Hindlimb muscle (tissue), 1 donor: ENCODE measurements around the gene RAB11FIP4. TPM values are rescaled to one million over a fixed set of nuclear protein-coding genes. Genes with fewer than 3 reads are reported as not detected.
A peak's percentile ranks its signal among the peaks of the same experiment; 100 is the strongest.

Source experiments
- DNase-seq: peaks from one replicate; pipeline ENCODE4 v3.0.0-alpha.2; 2013
- polyA plus RNA-seq: library from polyadenylated mRNA; unstranded; fragments of 120-200 nt; gene quantifications from one replicate; pipeline ENCODE4 v1.2.1, GENCODE V29; 2013; ENCODE audit not compliant: insufficient read length

The RAB11FIP4 gene
- polyA plus RNA-seq, 1 donor = 0.93 TPM

DNA sequence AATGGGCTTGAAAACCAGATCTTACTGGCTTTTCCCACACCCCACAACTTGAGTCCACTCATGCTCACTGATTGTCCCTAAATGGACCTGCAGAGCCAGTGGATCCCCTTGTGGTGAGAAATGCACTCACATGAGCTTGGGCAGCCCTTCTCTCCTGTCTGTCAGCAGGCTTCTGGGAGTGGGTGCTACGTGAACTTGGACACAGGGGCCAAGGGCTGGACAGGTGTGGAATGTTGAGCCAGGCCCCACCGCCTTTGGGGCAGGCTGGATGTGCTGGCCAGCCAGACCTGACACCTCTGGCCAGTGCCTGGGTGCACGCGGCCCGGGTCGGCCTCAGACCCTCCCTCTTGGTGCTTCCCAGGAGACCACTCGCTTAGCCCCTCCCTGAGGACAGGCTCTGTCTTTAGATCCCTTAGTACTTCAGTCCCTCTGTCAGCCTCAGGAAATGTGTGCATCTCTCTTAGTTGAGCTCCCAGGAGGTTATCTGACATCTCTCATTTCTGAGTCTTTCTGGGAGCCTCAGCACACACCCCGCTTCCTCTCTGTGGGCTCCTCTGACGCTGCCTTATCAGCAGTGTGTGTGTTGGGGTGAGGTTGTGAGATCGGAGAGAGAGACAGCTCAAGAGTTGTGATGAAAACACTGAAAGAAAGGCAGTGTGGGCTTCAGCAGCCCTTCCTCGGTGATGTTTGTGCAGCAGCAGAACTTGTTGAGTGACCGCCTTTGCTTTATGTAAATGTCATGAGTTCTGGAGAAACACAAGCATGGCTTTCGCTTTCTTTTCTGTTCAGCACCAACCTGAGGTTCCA, 117.0 kb downstream of the RAB11FIP4 start:
- DNase-seq = no peak

DNA sequence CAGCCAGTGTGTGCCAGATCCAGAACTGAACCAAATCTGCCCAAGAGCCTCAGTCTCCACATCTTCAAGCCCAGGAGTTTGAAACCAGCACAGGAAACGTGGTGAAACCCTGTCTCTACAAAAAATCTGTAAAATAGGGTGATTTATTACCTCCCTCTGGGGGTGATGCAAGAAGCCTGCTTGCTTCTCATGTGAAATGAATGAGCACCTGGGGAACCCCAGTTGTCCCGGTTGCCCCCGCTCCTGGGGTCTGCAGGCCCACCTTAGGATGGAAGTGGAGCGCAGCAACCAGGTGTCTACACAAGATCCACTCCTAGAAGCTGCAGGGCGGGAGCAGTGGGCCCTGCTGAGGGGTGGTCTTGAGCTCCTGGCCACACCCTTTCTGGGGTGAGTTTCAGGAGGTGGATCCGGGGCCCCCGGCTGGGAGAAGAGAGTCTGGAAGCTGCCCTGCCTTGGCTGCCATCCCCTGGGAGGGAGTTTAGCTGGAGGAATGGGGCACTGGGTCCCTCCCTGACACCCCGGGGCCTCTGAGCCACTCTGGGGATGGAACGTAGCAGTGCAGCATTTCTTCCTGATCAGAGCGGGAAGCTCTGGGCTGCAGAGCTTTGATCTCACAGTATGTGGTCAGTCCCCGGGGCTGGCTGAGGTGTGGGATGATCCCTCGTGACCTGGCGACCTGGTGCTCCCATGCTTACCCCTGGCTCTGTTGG, 117.8 kb downstream of the RAB11FIP4 start:
- DNase-seq = no peak

DNA sequence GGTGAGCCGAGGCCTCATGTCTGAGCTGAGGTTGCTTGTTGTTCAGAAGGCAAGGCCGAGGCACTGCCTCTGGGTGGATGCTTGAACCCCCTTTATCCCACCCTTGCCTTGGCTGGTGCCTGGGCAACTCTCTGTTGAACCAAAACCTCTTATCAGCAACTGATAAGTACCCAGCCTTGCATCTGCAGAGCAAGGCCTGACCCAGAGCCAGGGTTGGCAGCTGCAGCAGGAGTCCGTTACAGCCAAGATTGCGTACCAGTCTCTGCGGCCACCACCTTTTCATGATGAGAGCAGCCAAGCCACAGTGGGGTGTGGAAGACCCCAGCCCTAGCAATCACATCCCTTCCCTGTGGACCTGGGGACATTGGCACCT, 118.3 kb downstream of the RAB11FIP4 start:
- no peak for DNase-seq

DNA sequence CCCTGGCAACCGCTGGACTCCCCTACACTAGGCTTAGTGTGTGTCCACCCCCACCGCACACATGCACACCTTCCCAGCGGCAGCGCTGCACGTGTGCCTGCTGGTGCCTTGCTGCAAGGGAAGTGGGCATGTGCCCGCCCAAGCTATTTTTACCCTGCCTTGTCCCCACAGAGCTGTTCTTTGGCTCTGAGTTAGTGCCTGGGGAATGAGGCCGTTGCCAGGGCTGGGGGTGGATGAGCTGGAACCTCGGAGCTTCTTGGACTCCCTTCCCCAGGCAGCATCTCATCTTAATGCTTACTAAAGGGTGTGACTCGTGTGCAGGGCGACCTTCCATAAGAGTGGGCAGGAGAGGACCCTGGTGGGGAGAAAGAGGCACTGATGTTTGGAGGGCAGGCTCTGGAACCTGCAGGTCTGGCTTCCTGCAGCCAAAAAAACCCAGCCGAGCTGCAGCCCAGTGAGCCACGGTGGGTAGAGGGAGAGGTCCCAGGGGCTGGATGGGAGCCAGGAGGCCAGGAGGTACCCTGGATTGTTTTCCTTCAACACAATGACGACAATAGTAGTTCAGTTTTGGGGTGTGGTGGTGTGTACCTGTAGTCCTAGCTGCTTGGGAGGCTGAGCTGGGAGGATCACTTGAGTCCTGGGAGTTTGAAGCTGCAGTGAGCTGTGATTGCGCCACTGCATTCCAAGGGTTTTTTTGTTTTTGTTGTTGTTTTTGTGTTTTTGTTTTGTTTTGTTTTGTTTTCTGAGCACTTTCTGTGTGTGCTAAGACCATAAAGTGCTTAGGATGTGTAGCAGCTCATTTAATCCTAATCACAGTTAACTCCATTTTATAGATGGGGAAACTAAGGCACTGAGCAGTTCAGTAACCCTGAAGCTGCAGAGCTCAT, 119.1 kb downstream of the RAB11FIP4 start:
- DNase-seq = no peak

DNA sequence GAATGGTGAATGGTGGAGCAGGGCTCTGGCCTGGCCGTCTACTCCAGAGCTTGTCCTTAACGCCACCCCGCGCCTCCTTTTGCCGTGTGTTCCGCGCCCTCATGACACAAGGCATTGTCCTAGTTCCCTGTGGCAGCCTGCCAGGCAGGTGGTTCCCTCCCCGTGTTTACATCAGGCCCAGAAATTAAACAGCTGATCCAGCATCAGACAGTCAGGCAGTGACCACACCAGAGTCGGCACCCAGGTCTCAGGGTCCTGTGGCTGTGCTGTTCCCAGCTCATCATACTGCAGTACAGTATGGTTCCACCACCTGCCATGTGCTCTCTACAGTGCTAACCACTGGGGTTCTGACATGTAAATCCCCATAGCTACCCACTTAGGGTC, 119.7 kb downstream of the RAB11FIP4 start:
- DNase-seq = no peak

DNA sequence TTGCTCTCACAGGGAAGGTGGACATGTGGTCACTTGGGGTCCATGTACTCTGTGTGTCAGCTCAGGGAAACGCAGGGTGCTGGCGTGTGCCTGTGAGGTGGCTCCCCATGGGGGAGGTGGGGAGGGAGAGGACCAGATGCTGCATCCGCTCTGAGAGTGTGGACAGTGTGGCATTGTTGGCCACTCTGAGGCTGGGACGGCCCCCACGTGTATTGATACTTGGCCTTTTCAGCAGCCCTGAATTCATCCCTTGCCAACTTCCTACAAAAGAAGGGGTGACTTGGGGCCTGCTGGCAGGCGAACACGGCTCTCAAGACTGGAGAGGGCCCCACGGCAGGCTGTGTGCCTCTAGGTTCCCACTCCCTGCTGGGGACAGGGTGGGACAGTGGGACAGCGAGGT, 120.1 kb downstream of the RAB11FIP4 start:
- no peak for DNase-seq

DNA sequence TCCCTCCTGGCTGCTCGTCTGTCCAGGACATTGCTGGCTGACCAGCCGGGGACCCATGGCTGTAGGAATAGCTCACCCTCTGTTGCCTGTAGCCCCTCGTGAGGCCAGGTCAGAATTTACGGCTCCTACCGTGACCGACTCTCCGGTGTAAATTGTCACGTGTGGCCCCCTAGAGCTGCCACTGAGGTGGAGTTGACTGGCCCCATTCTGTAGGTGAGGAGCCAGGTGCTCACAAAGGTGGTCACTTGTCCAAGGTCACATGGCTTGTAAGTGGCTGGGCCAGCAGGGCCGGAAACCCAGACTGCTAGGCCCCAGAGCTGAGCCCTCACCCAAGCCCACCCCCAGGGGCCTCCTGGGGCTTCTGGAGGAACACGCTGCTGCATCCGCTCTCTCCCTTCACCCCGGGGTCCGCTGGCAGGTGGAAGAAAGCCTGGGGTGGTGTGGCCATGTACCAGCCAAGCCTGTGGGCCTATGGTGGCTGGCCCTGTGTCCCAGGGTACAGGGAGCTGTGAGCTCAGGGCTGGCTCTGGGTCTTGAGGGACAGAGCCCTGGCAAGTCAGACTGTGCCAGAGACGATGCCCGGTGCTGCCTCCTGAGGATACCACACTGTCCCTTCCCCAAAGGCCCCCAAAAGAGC, 120.7 kb downstream of the RAB11FIP4 start:
- DNase-seq = no peak

DNA sequence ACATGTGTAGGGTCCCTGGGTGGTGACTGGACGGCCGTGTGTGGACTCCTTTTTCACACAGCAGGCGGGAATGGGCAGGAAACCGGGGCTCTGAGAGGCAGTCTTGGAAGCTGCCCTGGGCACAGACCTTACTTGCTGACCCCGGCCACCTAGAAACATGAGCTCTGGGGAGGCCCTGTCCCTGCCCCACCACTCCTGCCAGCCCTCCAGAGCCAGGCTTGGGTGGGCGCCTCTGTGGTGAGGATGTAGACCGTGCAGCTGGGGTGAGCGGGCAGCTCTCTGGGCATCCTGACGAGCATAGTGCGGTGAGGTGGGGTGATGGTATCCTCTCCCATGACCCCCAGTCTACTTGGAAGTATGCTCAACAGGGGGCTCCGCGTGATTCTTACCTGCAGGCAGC, 121.3 kb downstream of the RAB11FIP4 start:
- no peak for DNase-seq

DNA sequence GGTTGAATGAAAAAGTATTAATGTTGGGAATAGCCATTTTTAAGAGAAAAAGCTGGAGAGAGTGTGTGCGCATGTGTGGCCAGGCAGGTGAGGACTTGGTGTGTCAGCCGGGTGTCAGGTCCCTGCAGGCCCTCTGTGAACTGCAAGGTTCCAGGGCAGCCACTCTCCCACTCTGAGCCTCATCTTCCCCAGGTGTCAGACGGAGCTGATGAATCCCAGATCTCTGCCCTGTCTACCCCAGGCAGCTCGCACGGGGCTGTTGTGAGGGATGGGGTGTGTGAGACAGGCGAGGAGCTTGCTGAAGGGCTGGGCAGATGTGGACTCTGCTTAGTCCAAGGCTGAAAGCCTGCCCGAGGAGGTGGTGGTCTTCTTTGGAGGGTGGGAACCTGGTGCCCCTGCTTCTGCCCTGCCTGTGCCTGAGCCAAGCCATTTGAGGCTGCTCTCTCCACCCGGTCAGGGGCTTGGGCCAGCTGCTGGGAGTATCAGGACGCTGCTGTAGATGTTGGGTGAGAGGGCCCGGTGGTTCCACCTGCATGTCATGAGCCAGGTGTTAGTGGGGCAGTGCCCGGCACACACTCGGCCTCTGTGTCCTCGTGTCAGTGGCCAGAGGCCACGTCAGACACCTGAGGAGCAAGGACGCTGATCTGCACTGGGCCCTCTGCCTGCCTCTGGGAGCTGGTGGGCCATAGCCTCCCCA, 122.4 kb downstream of the RAB11FIP4 start:
- DNase-seq = no peak

DNA sequence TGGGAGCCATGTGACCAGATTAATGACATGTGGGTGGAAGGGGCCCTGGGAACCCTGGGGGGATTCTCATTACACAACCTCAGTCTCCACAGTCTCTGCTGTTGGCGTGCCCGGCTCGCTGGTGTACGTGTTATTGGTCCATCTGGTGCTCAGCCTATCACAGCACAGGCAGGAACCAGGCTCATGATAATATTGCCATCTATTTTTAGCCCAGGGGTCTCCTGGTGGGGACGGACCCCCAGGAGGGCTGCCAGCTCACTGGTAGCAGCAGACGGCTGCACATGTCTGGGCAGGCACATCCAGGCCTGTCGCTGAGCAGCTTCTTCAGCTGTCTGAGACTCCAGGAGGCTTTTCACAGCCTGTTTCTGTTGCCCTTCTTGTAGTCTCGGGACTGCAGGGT, 123.8 kb downstream of the RAB11FIP4 start:
- DNase-seq = no peak

DNA sequence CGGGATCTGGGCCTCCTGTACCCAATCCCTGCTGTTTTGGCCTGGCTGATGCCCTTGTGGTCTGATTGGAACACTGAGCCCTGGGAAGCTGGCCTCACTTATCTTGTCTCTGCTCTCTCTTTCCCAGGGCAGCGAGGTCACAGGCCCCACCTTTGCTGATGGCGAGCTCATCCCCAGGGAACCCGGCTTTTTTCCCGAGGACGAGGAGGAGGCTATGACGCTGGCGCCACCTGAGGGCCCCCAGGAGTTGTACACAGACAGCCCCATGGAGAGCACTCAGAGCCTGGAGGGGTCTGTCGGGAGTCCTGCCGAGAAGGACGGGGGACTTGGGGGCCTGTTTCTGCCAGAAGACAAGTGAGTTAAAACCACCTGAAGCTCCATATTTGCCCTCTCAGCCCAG, 126.0 kb downstream of the RAB11FIP4 start:
- DNase-seq = no peak

DNA sequence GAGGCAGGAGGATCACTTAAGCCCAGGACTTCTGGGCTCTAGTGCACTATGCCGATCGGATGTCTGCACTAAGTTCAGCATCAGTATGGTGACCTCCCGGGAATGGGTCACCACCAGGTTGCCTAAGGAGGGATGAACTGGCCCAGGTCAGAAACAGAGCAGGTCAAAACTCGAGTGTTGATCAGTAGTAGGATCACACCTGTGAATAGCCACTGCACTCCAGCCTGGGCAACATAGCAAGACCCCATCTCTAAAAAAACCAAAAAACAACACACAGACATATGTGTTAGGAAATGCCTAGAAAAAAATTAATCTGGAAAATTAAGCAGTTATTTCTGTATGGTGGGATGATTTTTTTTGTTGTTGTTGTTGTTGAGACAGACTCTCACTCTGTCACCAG, 127.0 kb downstream of the RAB11FIP4 start:
- no peak for DNase-seq

DNA sequence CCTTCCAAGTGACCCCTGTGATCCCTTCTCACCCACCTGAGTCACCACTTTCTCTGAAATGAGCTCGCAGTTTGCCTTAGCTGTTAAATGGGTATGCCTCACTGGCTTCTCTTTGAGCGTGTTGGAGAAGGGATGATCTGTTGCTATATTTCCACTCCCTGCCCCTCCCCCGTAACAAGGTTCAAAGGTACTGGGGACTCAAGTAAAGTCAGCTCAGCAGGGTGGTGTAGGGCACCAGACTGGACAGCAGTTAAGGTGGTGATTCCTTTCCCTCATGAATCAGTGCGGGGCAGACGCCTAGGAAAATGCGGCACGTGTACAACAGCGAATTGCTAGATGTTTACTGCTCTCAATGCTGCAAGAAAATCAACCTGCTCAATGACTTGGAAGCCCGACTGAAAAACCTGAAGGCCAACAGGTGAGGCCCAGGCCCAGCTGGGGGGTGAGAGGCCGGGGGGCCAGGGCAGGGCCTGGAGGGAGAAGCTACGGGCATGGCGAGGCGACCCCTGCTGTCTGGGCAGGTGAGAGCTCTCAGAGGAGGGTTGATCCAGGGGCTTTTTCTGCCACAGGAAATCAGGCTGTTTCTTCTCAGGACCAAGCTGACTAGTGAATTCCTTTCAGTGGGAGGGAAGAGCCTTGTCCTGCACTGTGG, 130.3 kb downstream of the RAB11FIP4 start:
- no peak for DNase-seq

DNA sequence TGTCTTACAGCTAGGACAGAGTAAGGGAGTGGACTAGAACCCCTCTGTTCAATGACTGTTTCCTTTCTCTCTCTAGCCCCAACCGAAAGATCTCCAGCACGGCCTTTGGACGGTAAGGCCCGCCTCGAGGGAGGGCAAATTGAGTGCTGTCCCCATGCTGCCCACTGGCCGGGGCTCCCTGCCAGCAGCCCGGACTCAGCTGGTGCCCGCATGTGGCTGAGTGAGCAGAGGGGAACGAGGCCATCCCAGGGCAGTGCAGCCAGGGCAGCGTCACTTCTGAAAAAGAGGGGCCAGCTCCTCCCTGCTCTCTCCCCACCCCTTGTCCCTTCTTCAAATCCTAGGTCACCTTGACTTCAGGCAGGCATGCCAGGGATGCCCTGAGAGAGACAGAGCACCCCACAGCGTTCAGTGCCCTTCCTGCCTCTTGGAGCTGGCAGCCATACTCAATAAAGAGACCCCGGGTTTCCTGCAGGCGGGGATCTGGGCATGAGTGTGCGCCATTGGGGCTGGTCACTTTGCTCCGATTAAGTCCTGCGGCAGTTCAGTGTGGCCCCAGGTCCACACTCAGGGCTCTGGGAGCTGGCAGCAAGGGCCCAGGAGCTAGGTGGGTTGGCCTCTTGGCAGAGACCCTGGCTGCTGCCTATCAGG, 130.9 kb downstream of the RAB11FIP4 start:
- DNase-seq = no peak

DNA sequence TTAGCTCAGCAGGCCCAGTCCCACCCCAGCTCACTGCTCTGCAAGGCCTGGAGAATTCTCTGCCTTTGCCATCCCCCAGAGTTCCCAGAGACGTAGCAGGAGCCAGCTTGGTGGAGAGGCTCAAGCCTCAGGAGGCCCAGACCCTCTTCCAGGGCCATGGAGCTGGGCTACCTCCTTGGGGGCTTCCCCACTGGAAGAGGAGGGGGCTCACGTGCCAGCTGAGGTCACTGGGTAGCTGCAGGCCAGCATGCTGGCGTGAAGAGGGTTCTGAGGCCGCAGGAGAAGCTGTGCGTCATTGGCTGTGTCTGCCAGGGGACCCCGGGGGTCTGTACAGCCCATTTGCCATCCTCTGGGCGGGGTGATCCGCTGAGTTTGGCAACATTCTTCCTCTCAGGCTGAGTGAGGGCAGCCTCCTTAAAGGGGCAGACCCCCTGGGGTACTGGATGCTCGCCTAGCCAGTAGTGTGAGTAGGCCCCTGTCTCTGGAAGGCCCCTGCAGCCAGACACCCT, 131.6 kb downstream of the RAB11FIP4 start:
- no peak for DNase-seq

DNA sequence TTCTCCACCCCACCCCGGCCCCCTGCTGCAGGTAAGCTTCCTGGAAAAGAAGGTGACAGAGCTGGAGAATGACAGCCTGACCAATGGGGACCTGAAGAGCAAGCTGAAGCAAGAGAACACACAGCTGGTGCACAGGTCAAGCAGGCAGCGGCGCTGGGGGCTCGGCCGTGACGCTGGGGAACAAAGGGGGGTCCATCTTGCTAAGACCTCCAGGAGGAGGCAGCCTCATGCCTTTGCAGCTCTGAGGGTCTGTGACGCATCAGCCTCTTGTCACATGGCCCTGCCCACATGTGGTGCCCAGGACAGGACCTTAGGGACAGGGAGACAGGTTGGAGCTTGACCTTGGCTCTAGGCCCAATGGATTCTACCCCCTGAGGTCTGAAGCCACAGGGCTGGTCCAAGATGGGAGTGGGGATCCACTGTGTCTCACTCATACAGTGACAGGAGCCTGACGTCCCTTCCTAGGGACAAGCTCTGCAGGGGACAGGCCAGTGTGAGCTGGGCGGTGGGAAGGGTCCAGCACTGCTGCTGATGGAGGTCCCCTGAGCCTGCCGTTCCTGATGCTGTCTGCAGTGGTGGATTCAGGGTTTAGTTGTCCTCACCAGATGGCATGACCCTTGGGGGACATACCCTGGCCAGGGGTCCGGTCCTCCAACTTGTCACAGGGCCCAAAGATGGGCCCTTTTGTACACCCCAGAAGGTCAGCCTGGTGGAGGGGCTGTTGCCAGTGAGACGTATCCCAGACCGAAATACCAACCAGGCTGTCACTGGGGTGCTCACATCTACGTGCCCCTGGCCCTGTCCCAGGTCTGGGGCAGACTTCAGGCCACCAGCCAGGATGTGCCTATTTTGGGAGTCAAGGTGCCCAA, 132.6 kb downstream of the RAB11FIP4 start:
- DNase-seq = no peak

DNA sequence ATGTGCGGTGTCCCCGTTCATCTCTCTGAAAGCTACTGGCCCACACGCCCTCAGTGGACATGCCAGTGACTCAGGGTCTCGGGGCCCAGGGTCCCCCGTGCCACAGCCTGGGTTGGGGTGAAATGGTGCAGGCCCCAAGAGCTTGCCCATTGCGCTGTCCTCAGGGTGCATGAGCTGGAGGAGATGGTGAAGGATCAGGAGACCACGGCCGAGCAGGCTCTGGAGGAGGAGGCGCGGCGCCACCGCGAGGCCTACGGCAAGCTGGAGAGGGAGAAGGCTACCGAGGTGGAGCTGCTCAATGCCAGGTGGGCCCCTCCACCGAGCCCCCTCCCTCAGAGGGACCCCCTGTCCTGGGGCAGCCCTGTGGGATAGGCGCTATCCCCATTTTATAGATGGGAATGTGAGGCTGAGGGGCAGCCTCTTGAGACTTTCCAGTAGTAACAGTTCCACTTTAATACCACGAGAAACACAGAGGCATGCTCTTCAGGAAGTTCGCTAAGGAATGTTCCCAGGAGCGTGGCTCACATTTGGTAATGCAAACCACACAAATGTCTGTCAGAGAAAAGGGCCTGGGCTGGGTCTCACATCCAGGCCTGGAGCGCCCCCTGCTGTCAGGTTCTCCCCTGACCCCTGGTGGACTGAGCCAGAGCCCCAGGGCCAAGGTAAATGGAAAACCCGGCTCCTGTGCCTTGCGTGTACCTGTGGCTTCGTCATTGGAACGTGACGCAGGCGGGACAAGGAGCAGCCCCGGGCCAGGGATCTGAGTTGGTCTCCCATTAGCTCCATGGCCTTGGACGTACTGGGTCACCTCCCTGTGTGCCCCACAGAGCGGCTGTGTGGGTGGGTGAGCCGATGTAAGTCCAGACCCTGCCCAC, 133.7 kb downstream of the RAB11FIP4 start:
- peak; percentile 69 for DNase-seq

DNA sequence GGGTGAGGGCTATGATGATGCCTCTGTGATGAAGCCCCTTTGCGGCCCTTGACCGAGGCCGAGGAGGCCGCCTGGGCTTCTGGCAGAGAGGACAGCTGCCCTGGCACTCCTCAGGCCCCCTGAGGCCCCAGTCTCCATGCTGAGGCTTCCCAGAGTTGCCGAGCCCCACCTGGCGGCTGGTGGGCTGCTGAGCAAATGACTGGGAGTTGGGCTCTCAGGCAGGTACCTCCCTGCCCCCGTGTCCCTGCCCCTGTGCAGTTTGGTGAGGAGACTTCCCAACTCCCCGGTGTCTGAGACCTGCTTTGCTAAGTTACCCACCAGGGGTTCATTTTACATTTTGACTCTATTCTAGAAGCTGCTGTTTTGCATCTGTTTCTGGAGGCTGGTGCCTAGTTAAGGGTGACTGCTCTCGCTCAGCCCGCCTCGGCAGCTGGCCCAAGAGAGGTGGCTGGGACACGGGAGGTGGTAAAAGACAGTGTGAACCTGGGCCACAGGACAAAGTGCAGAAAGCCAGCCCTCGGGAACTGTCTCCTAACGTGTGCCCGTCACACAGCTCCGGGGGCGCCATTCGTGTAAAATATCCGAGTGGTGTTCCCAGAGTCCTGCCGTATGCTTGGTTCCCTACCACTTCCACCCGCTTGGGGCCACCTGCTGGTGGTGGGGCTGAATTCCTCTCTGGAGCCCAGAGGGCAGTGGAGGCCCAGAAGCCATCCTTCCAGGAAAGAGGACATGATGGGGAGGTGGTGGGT, 134.5 kb downstream of the RAB11FIP4 start:
- no peak for DNase-seq
